GM19240 (cell line): ENCODE results near the gene LATS1.
"Not testable (repeated sequence)": the region's sequence is repeated elsewhere in the genome, so short reads cannot be mapped to it uniquely, and the experiment has no call there.

Experiments used
- DNase-seq: peaks from one replicate; pipeline ENCODE4 v3.0.0; 2011; ENCODE audit warnings: low spot score; ENCODE audit not compliant: insufficient read length

The LATS1 gene

GRCh38 chr6:149728499-149729234, 10.8 kb upstream of the LATS1 start:
- no peak for DNase-seq

- DNase-seq, result no peak
Observed at GRCh38 chr6:149727793-149728498, 10.0 kb upstream of the LATS1 start.

GRCh38 chr6:149725785-149726184, 7.9 kb upstream of the LATS1 start:
- DNase-seq, result no peak

- no peak for DNase-seq
Observed at GRCh38 chr6:149723771-149724417, 6.0 kb upstream of the LATS1 start.

GRCh38 chr6:149723262-149723661, 5.4 kb upstream of the LATS1 start:
- DNase-seq, result no peak

- no peak for DNase-seq
Observed at GRCh38 chr6:149719531-149719930, 1.6 kb upstream of the LATS1 start.

GRCh38 chr6:149717255-149717587, 680 bp downstream of the LATS1 start:
- DNase-seq, result no peak

GRCh38 chr6:149716181-149716963, 1.5 kb downstream of the LATS1 start:
- DNase-seq, result no peak

GRCh38 chr6:149714442-149714841, 3.5 kb downstream of the LATS1 start:
- DNase-seq, result no peak

- DNase-seq, result no peak
Observed at GRCh38 chr6:149711711-149712110, 6.2 kb downstream of the LATS1 start.

GRCh38 chr6:149701714-149702113, 16.2 kb downstream of the LATS1 start:
- DNase-seq, result no peak

- no peak for DNase-seq
Observed at GRCh38 chr6:149699150-149699549, 18.8 kb downstream of the LATS1 start.

- DNase-seq, result no peak
Observed at GRCh38 chr6:149698175-149698574, 19.7 kb downstream of the LATS1 start.

- no peak for DNase-seq
Observed at GRCh38 chr6:149696901-149697300, 21.0 kb downstream of the LATS1 start.

GRCh38 chr6:149694921-149695320, 23.0 kb downstream of the LATS1 start:
- no peak for DNase-seq

- DNase-seq, result no peak
Observed at GRCh38 chr6:149691201-149691600, 26.7 kb downstream of the LATS1 start.

- no peak for DNase-seq
Observed at GRCh38 chr6:149686230-149686629, 31.7 kb downstream of the LATS1 start.

GRCh38 chr6:149683256-149683859, 34.5 kb downstream of the LATS1 start:
- no peak for DNase-seq

- not testable (repeated sequence) for DNase-seq
Observed at GRCh38 chr6:149681845-149682244, 36.1 kb downstream of the LATS1 start.

- DNase-seq, result no peak
Observed at GRCh38 chr6:149681209-149681608, 36.7 kb downstream of the LATS1 start.

- peak; percentile 13 for DNase-seq
Observed at GRCh38 chr6:149680503-149680902, 37.4 kb downstream of the LATS1 start.
